DMS 273 (cell line): ENCODE measurements around the gene SYPL1.
A peak's percentile ranks its signal among the peaks of the same experiment; 100 is the strongest.

Experiments used
- DNase-seq: peaks from one replicate; lab custom pipeline; 2025; ENCODE audit not compliant: unreplicated experiment; lab: John Stamatoyannopoulos, UW

SYPL1 gene

DNA sequence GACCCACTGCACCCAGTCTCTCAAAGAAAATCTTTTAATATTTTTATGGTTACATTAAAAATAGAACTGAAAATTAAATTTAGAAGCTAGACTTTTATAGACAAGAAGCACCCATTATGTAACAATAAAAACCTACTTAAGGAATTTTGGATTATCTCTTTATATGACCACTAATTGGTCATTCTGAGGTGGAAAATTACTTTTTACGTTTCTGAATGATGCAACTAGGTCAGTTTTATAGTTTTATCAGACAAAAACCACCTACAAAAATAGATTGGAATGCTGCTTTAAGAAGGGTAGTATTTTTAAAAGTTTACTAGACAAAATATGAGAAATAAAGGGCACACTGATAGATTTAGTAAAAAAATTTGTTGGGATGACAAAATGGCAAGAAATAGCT lies 16.5 kb downstream of the SYPL1 start:
- no peak for DNase-seq

DNA sequence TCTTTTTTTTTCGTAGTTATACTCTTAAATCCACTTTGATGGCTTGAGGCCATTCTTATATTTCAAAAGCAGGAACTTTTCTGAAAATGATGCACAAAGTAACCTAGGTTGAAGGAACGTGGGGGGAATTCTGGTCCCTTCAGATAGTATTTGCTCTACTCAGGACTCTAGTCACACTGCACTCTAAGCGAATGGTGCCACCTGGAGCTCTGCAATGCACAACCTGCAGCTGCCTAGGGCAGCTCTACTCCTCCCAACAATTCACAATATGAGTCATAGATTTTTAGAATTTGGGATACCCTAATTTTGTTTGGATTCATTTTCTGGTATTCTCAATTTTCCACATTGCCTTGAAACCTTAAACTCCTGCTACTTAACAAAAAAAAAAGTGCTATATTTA lies 17.3 kb downstream of the SYPL1 start:
- DNase-seq, result peak; percentile 27

DNA sequence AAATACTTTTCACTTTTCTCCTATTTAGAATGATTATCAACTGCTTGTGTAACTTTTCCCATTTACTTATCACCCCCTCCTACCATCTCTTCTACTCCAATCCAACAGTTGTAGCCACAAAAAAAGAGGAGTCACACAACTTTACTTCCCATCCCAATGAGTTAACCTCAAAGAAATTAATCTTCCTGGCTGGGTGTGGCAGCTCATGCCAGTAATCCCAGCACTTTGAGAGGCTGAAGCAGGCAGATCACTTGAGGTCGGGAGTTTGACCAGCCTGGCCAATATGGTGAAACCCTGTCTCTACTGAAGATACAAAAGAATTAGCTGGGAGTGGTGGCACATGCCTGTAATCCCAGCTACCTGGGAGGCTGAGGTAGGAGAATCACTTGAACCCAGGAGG lies 19.9 kb downstream of the SYPL1 start:
- DNase-seq, result no peak

DNA sequence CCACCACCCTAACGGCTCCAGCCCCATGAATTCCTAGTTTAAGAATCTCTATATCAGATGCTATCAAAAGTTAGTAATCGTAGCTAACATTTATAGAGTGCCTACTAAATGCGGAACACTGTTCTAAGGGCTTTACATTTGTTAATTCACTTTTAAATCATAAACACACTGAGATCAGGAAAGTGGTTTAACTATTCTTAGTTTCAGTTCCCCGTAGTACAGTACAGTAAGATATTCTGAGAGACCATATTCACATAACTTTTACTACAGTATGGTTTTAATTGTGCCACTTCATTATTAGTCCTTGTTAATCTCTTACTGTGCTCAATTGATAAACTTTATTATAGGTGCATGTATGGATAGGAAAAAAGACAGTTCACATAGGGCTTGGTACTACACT lies 22.5 kb downstream of the SYPL1 start:
- no peak for DNase-seq

DNA sequence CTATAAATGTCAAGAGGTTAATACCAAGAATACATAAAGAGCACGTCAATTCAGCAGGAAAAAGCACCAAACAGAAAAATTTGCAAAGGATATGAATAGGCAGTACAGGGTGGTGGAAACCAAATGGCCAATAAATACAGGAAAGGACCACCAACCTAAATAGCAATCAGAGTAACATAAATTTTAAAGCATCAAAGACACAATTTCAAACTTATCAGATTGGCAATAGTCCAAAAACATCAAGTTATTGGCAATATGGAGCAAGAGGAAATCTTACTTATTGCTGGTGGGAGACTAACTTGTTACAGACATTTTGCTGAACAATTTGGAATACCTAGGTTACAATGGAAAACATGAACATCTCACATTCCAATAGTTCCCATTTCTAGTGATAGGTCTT lies 24.1 kb downstream of the SYPL1 start:
- no peak for DNase-seq

DNA sequence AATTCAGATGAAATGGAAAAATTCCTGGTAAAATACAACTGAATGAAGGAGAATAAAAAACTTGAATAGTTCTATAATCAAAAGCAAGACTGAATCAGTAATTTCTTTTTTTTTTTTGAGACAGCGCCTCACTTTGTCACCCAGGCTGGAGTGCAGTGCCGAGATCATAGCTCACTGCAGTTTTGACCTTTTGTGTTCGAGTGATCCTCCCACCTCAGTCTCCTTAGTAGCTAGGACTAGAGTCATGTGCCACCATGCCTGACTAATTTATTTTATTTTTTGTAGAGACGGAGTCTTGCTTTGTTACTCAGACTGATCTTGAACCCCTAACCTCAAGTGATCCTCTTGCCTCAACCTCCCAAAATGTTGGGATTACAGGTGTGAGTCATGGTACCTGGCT lies 26.1 kb downstream of the SYPL1 start:
- DNase-seq, result no peak

DNA sequence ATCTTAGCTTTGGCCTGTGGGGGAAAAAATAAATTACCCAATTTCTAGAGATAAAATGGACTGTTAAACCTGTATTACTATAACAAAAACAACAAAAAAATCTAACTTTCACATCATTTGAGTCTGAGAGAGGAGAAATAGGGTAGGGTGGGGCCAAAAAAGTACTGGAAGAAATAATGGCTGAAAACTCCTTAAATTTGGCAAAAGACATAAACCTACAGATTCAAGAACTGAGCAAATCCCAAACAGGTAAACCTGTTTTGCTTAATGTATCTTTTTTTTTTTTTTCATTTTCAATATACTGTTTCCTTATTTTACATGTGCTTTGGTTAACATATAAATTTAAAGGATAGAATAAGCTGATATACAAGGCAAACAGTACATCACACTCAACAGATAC lies 27.1 kb downstream of the SYPL1 start:
- DNase-seq, result no peak

DNA sequence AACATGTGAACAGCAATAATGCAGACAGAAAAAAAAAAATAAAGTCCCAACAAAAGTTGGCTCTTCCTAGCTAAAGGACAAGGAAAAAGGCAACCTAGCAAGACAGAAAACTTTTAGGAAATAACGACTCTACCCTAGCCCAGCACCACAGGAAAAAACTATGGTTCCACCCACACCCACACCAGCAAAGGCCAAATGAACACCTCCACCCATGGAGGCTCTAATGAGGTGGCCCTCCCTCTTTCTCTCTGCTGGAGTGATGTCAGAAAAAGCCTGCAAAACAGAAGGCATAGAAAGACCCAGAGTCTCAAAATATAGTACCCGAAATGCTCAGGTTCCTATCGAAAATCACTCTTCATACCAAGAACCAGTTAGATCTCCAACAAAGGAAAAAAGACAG lies 28.4 kb downstream of the SYPL1 start:
- DNase-seq, result no peak

DNA sequence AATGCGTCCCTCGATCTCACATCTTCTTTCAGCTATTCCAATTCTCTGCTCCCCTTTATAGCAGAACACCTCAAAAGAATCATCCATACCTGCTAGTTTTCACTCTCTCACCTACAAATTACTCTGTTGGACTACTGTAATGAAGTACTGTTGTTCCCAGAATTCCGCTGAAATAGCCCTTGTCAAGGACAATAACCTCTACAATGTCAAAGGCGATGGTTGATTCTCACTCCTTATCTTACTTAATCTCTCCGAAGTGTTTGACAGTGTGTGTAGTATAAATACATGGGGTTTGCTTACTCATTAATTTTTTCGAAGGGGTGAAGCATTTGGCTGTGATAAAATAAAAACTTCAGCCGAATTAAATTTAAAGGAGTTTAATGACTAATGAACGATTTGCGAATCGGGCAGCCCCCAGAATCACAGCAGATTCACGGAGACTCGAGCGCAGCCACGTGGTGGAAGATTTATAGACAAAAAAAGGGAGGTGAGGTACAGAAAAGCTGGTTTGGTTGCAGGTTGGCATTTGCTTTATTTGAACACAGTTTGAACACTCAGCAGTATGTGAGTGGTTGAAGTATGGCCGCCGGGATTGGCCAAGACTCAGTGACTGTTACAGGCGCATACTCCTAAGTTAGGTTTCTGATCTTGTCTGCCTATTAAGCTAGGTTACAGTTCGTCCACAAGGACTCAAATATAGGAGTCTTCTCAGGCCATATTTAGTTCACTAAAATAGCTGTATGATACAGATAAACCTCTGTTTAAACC lies 29.8 kb downstream of the SYPL1 start:
- DNase-seq, result no peak

DNA sequence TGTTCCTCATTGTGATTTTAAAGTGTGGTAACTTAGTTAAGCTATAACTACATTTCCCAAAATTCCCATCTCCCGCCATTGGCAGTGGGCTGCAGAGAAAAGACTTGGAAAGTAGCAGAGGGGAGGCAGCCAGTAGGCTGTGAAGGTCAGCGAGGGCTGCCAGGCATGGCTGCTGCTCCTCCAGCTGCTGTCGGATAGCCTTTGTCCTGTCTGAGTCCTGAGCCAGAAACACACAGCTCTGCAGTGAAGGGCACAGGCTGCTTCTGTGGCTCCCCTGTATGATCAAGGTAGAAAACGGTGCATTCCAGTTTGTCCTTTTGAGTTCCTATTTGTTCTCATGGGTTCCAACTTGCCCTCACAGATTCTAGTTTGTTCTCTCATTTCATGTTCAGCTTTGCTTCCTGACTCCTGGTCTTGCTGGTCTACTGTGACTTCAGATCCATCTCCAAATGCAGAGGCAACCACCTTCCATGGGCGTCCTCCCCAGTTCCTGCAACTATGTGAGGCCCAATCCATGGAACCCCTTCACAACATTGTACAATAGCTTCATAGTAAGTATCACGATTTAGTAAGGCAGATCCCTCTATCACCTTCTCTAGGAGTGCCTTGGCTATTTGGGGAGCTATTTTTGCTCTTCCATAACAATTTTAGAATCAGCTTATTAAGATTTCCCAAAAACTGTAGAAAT lies 31.7 kb downstream of the SYPL1 start:
- DNase-seq, result no peak

DNA sequence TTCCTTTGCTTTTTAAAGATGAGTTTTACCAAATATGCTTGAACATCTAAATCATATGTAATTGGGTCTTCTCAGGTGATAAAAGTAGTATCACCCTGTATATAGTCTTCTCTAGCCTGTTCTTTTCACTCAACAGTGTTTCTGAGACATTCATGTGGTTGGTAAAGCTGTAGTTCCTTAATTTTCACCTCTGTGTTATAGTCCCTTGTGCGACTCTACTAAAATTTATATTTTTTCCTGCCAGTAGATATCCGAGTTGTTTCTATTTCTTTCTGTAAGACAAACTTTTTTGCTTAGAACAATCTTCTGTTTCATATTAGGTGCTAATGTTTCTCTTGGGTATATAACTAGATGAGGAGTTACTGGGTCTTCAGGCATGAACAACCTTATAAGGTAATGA lies 35.6 kb downstream of the SYPL1 start:
- DNase-seq, result no peak

DNA sequence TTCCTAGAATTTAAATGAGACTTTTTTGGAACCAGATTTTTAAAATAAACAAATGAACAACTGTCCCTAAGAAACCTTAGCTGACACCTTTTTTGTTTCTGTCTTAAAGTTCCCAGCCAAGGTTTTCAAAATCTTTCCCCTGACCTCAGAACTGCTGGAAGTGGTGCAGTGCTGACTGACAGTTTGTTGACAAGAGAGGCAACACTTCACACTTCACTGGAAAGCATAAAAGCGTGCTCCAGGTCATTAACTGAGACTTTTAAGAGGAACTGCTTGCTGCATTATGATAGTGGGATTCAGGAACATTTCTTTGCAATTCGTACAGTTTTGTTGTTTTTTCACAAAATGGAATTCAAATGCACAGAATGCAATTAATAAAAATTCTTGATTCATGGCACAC lies 36.2 kb downstream of the SYPL1 start:
- peak; percentile 28 for DNase-seq

DNA sequence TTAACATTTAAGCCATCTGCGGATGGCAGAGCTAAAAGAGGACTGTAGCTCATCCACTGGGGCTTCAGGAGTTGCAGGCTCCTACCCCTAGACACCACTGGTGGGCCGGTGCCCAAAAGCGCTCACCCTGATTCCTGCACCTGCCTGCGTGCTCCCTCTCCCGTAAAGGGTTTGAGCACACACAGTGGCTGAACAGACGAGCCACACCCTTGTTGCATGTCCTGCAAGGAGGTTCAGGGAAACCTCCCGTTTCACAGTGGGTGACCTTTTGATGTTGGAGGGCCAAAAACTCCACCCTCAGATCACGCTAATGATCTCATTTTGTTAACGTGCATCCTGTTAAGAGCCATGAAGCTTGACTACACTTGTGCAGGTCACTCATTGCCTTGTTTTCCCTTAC lies 37.9 kb downstream of the SYPL1 start:
- no peak for DNase-seq

DNA sequence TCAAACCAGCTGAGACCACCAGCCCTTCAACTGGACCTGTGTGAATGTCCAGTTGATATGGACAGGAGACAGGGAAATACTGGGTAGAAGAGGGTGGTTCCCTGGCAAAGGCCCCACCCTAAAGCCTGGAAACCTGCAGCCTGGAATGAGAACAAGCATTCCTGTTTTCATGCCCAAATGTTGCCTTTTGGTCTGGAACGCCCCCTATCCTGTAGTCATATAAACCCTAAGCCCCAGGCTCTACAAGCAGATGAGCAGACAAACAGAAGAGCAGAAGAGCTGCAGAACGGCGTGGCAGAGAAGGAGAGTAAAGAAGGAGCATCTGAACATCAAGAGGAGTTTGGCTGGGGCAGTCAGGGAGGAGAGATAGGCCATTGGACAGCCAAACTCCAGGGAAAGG lies 38.4 kb downstream of the SYPL1 start:
- no peak for DNase-seq

DNA sequence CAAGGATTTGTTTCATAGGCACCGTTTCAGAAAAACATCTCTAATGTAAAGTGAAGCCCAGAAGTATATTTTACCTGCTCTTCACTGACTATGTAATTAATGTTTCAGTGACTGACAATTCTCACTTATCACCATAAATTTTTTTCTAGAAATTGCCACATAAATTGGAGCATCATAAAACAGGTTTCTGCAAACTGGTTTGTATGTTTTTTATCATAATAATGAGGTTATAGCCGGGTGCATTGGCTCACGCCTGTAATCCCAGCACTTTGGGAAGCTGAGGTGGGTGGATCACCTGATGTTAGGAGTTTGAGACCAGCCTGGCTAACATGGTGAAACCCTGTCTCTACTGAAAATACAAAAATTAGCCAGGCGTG lies 39.4 kb downstream of the SYPL1 start:
- DNase-seq, result no peak

DNA sequence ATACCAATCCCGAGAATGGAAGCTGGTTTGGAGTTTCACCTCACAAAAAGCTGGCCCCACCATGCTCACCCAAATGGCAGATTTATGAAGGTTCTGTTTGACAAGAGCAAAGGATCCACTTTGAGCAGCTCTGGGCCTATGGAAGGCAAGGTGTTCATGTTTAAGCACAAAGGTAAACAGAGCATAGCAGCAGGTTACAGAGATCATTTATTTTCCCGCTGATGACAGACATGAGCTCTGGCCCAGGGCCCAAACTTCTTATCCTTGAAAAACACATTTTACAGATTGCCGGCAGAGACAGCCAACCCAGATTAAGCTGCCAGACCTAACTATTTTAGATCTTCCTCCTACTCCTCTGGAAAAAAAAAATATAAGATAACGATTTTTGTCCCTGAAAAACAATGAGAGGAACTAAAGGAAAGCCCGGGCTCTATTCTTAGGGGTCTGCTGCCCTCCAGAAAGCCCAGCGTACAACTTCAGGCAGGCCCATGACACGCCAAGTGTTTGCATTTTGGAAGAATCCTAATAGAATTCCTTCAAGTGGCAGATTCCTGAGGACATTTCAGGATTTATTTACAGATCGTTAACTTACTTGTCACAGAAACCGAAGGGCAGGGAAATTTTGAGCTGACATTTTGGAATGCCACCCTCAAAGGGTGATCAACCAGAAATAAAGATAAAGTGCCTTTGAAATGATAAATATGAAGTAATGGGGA lies 40.0 kb downstream of the SYPL1 start:
- peak; percentile 84 for DNase-seq

DNA sequence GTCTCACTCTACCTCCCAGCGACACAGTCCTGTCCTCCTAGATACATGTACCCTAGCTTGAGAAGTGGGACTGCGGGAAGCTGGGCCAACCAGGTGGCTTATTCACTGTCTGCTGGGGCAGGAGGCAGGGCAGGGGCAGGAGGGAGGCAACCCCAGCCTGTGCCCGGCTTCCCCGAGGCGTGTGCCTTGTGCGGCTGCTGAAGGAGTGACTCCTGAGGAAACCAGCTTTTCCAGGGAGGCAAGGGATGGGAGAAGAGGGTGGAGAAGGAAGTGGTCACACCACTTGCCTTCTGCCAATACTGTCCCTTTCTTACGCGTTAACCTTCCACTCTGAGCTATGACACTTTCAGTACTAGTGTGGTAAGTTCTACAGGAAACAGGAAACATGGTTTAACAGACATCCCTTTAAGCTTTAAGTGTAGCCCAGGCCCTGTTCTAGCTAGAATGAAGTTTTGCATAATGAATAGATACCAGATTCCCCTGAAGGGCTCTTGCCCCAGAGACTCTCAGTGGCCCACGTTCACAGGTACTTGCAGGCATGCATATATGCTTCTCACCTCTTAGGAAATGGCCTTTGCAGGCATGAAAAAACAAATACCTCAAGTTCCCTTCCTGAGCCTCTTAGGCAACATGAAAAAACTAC lies 40.6 kb downstream of the SYPL1 start:
- no peak for DNase-seq

DNA sequence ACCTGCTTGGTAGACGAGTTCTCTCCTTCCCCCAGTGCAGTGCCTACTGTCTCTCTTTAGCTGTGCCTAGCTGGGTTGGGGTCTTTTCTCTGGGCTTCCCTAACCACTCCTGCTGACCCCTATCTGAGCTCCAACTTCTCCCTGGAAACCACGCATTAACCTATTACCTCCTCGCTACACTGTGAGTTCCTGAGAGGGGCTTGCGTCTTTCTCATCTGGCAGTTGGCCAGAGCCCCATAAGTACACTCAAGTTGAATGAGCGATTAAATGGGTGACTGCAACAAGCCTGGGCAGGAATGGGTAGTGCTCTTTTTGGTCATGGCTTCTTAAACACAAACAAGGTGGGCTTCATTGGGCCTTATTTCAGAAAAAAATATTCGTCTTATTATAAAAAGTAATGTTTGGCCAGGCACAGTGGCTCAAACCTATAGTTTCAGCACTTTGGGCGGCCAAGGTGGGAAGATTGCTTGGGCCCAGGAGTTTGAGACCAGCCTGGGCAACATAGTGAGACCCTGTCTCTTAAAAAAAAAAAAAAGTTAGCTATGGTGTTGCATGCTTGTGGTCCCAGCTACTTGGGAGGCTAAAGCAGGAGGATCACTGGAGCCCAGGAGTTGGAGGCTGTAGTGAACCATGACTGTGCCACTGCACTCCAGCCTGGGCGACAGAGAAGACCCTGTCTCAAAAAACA lies 41.4 kb downstream of the SYPL1 start:
- DNase-seq, result peak; percentile 68

DNA sequence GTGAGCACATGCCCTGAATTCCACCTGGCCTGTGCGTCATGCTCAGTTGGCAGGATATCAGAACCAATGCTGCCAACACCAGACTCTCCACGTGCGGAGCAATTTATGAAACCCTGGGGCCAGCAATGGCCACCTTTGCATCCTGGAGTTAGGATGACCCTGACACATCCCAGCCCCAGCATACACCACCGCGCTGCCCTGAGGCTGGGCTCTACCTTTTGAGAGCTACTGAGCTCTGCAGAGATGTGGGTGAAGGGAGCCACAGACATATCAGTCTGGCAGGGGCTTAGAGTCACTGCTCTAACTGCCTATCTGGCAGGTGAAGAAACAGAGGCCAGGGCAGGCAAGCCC lies 41.9 kb downstream of the SYPL1 start:
- peak; percentile 55 for DNase-seq

DNA sequence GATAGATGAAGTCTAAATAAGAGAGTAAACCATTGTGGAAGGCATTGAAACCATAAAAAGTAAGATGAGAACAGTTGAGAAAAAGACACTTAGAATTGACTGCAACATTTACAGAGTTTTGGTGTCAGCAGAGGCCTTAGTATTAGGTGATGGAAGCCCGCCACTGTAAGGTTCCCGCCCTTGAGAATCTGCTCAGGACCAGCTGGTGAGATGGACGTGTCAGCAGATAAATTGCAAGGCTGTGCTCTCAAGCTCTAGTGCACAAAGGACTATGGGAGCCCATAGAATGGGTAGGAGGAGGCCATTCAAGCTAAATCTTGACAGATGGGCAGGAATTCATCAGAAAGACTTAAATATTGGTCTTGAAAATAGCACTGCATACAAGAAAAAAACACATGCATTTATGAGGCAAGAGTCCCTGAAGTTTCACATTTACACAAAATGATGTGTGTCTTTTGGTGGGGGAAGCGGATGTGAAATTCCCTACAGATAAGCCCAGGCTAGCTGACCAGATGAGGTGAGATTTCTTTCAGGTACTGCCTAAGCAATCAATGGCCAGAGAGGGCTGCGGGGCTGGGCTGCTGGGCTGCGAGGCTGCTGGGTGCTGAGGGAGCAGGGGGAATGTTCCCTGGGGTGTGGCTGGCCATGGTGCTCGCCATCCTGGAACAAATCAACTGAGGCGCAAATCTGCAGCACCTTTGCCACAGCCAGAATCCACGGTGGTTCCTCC lies 42.5 kb downstream of the SYPL1 start:
- peak; percentile 63 for DNase-seq

DNA sequence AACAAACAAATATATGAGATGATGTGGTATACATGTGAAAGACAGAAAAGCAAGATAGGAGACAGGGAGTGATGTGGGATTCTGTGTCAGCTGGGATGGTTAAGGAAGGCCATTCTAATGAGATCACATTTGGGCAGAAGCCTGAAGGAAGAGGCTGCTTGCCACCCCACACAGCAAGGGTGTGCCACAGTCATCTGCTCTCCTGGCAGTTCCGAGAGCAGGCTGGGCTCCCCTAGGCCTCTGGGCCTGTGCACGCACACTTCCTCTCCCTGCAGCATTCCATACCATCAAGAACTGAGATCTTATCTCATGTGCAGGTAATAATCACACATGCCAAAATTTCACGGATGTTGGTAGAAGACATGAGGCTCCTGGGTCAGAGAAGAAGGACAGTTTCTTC lies 43.1 kb downstream of the SYPL1 start:
- peak; percentile 66 for DNase-seq
